Germinal center (tissue), 1 donor: ENCODE results near the gene INTS15.

Source experiments
- DNase-seq: peaks from one replicate; pipeline ENCODE4 v3.0.0; 2012; ENCODE audit warnings: mixed read lengths, low spot score

The INTS15 gene

DNA sequence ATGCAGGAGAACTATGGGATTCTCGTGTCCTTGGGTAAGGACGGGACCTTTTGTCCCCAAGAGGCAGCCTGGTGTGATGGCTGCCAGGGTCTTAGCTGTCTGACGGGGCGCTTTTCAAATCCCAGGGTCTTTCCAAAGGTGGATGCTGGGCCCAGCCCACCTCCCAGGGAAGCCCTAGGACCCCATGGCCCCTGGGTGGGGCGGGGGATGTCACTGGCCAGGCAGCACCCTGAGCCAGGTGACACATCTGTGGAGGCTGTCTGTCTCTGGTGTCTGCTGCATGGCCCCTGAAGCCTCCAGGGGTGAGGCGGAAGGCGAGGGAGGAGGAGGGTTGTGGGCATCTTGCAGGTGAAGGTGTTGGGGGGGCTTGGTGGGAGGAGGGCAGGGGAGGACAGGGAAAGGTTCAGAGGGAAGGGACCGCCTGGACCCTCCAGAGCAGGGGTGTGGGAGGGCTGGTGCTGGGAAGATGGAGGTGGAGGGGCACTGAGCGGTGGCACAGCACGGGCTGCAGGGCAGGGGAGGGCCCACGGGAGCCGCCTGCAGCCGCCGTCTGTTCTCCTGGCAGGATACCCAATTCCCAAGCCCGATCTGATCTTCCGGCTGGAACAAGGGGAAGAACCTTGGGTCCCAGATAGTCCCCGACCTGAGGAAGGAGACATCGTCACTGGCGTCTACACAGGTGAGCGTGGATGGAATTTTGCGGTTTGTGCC, 54.2 kb downstream of the INTS15 start:
- no peak for DNase-seq

DNA sequence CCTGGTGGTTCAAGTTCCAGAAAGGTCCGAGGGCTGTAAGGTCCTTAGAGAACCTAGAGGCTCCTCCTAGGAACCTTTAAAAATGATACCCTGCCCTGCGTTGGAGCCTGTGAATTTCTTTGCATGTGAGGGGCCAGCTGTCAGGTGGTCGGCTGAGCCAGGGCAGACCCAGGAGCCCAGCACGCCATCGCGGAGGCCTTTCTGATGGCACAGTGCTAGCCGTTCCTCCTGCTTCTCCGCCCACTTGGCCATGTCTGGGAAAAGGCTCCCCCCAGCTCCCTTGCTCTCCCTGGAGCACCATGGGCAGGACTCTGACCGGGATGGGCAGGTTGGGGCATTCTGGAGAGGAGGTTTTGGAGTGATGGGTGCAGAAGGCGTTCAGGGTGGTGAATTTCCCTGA, 54.9 kb downstream of the INTS15 start:
- no peak for DNase-seq

DNA sequence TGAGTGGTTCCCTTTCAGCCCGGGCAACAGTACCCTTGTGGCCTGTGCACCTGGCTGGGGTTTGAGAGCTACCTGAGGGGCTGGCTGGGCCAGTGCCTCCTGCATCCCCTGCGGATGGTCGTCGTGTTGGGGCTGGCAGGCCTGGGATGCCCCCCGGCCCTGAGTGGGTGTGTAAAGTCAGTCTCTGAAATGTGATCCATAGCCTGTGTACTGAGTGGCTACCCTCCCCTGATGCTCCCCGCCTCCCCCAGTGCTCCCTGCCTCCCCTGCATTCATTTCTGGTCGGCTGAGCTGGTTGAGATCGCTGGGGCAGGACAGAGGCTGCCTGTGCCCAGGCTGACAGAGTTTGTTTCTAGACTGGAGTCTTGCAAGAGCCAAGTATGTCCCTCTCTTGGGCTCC, 56.6 kb downstream of the INTS15 start:
- DNase-seq, result no peak

DNA sequence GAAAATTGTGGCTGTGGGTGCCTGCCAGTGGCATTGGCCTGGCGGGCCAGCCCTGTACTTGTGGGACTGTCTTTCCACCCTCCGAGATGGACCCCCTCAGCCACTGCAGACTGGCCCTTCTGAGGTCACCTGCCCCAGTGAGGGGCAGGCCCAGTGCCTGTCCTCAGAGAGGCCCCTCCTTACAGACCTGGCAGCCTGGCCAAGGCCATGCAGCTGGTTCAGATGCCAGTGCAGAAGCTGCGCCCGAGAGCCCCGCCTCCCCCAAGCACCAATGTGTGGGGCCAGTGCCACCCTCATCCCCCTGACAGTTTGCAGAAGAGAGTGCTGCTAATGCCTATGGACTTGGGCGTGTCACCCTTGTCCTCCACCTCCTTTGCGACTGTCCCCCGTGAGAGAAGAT, 57.3 kb downstream of the INTS15 start:
- no peak for DNase-seq

DNA sequence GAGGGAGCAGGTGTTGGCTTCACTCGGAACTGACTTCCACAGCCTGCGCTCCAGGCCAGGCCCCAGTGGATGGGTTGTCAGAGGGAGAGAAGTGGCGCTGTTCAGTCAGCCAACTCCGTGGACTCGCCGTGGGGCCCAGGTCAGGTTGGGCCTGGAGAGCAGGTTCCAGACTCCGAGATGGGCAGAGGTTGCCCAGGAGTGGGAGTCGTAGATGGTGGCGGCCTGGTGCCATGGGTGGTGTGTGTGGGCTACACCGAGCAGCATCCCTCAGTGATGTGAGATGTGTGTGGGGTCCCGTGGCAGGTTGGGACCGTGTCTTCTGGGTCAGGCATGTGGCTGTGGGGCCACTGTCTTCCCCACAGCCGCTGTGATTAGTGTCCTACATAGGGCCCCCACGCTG, 57.7 kb downstream of the INTS15 start:
- DNase-seq, result no peak

DNA sequence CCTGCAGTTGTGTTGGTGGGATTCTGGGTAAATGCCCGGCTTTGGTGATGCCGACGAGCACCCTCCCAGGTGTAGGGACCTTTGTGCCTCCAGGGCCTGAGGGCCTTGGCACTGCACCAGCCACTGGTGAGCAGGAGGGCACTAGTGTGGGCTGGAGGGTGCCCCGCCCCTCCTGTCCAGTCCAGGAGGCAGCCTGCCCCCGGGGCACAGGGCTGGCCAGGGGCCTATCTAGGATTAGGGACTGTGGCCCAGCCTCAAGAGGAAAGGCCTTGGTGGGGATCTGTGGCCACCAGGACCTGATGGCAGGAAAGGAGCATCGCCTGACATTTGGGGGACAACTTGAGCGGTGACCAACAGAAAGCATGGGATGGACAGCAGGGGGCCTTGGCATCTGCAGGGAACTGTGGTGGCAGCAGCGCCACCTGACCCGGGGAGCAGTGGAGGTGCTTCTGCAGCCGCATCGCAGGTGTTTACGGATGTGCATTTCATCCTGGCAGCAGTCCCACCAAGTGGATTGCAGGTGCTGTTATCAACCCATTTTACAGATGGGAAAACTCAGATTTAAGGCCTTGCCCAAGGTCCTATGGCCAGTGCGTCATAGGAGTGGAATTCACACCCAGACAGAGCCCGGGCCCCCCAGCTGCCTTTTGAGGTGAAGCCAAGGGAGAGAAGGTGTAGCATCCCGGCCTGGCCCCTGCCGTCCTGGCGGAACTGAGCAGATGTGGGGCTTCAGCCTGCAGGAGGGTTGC, 58.4 kb downstream of the INTS15 start:
- no peak for DNase-seq

DNA sequence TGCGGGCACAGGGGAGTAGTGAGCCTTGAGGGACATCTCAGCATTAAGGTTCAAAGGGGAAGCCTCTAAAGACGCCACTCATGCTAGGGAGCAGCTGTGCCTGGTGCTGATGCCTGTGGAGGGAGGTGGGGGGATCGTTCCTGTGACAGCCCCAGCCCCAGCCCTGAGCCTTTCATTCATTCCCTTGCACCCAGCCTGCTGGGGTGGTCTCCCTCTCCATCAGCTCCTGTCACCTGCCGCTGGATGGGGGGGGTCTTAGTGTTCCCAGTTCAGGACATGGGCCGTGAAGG, 58.9 kb downstream of the INTS15 start:
- DNase-seq, result no peak

DNA sequence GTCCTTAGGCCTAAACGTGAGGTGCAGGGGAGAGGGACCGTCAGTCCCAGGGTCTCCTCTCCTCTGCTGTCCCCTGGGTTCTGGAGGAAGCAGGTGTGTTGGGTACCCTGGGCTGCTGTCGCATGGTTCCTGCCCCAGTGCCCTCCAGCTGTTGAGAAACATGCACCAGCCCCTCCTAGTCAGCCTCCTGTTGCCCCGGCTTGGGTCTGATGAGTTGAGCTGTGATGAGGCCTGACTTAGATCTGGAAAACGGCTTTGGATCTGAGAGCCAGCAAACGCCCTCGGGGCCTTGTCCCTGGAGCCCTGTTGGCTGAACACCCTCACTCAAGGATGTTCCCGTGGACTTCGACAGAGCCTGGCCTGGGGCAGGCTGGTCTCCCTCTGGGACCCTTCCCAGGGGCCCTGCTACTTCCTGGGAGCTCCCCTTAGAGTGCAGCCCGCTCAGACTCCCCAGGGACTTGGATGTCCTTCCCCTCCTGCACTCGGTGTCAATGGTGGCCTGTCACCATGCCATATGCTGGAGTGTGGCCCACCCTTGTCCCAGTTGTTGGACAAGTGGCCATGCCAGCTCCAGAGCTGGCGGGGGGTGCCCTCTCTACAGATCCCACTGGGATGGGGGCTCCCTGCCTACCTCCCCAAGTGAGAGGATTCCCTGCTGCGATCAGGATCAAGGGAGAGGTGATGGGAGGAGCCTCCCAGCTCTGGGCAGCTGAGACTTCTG, 59.6 kb downstream of the INTS15 start:
- DNase-seq, result no peak

DNA sequence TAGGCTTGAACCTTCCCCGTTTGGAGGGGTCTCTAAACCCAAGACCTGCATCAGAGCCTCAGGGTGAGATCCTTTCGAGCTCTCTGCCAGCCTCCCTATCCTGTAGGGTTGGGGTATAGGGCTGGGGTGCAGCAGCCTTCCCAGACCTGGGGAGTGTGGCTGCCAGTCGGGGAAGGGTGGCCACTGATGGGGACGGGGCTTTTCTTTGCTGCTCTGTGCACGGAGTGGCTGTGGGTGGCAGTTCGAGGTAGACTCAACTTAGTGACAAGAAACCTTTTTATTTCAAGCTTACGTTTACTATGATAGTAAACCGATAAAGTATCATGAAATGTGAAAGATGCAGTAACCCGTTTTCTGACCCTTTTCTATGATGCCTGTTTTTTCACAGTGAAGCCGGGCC, 60.3 kb downstream of the INTS15 start:
- DNase-seq, result no peak

DNA sequence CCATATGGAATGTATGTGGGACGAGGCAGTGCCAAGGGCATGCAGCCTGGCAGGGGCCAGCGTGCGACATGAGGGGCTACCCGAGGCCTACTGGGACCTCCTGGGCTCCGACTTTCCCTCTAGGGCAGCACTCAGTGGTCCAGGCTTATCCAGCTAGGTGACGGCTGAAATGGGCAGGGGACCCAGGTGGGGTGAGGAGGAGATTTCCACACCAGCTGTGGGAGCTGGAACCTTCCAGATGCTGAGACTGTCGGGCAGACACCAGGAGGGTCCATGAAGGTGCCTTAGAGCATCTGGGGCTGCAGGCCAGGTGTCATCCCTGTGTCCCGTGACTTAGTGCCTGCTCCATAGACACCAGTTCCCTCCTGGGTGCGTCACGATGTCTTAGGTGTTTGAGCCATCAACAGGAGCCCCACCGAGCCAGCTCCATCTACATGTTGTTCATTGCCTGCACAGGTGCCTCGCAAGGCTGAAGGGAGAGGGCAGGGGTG, 60.7 kb downstream of the INTS15 start:
- no peak for DNase-seq

DNA sequence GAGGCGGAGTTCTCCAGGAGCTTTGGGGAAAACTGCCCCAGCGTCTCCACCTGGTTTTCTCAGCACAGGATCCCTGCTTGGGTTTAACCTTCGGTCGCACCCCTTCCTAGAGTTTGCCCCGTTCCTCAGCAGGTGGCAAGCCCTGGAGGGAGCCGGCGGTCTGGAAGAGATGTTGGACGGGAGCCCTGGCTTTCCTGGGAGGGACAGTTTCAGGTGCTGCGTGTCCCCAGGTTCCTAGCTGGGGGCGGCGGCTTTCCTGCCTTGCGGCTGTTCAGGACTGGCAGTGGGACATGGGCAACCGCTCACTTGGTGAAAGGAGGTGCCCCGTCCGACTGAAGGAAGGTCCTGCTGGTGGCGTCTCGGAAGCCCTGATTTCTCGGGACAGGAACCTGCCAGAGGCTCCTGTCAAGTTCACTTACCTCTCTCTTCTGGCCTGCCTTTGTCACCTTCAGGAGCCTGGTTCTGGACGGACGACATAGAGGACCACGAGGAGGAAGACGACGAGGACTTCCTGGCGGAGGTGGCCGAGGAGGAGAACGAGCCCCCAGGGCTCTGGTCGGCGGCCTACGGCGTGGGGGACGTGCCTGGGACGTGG, 62.1 kb downstream of the INTS15 start:
- DNase-seq, result no peak

DNA sequence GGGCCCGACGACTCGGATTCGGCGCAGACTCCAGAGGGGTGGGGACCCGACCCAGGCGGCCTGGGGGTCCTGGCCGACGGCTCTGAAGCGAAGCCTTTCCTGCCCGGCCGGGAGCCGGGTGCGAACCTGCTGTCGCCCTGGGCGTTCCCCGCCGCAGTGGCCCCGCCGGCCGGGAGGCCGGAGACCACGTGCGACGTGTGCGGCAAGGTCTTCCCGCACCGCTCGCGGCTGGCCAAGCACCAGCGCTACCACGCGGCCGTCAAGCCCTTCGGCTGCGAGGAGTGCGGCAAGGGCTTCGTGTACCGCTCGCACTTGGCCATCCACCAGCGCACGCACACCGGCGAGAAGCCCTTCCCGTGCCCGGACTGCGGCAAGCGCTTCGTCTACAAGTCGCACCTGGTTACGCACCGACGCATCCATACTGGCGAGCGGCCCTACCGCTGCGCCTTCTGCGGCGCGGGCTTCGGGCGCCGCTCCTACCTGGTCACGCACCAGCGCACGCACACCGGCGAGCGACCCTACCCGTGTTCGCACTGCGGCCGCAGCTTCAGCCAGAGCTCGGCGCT, 62.7 kb downstream of the INTS15 start:
- DNase-seq, result no peak

DNA sequence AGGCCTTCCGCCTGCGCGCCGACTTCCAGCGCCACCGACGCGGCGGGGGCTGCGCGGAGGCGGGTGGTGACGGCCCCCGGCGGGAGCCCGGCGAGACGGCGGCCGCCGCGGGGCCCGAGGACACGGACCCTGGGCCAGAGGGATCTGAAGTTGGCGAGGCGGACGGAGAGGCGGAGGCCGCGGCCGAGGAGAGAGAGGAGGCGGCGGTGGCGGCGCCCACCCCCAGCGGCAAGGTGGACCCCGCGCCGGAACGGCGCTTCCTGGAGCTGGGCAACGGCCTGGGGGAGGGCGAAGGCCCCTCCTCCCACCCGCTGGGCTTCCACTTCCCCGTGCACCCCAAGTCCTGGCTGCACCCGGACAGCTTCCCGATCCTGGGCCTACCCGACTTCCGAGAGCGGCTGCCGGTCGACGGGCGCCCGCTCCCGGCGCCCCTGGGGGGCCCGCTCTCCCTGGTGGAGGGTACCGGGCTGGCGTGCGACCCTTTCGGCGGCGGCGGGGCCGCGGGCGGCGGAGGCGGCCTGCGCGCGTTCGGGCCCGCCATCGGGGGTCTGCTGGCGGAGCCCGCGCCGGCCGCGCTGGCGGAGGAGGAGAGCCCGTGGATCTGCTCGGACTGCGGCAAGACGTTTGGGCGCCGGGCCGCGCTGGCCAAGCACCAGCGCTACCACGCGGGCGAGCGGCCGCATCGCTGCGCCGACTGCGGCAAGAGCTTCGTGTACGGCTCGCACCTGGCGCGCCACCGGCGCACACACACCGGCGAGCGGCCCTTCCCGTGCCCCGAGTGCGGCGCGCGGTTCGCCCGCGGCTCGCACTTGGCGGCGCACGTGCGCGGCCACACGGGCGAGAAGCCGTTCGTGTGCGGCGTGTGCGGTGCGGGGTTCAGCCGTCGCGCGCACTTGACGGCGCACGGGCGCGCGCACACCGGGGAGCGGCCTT, 63.5 kb downstream of the INTS15 start:
- no peak for DNase-seq

DNA sequence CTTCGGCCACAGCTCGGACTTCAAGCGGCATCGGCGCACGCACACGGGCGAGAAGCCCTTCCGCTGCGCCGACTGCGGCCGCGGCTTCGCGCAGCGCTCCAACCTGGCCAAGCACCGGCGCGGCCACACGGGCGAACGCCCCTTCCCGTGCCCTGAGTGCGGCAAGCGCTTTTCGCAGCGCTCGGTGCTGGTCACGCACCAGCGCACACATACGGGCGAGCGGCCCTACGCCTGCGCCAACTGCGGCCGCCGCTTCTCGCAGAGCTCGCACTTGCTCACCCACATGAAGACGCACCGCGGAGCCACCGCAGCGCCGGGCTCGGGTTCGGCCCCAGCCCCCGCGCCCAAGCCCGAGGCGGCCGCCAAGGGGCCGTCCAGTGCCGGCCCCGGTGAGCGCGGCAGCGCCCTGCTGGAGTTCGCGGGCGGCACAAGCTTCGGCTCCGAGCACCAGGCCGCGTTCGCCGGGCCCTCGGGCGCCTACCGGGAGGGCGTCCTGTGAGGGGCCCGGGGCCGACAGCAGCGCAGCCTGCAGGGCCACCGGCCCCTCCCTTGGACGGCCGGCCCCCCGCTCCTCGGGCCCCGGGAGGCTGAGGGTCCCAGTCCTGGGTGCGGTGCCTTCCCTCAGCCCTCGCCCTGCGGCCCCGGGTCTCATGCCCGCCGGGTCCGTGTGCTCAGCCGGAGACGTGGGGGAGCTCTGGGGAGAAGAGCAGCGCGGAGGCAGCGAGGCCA, 64.5 kb downstream of the INTS15 start:
- DNase-seq, result no peak

DNA sequence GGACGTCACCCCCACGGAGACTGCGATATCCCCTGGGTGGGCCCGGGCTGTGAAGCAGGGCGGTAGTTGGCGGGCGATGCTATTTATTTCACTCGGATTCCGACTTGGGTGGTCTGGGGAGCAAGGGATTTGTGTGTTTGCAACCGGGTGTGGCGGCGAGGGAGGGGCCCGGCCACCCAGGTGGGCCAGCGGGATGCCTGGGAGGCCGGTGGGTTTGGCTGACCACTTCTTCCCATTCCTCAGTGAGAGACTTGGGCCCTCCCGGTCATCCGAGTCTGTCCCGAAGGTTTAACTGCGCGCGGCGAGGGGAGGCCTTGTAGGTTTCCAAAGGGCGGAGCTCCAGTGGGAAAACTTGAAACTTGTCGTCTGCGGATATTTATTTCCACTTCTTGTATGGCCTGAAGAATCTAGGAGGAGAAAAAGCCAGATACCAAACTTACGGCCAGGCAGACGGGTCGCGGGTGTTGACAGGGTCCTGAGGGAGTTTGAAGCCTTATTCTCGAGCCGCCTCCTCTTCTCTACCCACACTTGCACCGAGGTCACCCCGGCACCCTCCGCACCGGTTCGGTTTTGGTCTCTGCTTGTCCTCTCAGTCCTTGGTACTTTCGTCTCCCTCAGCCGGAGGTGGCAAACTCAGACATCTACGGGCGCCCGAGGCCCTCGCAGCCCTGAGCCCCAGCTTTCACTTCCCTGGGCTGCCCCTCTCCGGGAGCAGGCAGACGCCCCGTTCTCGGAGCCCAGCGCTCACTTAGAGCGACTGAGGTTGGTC, 65.2 kb downstream of the INTS15 start:
- no peak for DNase-seq

DNA sequence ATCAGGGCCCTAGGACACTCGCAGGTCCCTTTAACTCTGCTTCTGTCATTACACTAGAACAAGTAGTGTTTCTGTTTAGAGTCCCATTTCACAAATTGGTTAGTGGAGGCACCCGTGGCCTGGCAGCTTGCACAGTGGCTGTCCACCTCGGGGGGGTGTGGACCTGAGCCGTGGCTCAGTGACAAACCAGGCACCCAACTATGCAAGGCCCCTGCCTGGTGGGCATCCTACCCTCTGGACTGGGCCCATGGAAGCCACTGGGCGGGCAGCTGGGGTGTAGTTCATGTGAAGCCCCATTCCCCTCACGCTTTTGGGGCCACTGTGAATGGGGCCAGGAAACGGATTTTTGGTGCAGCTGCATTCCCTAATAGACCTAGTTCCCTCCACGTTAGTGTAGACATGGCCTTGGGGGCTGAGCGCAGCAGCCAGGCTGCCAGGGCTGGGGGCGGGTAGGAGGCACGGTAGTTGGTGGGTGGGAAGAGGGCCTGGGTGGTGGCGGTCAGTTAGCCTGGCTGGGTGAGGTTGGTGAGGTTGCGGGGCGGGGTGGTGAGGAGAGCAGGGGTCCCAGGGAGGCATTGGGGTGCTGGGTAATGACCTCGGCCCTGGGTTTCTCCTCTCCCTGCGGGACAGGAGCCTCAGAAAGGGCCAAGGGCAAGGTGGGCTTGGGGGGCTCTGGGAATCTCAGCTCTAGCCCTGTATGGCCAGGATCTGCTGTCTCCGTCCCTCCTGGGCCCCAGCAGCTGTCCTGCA, 66.0 kb downstream of the INTS15 start:
- no peak for DNase-seq

DNA sequence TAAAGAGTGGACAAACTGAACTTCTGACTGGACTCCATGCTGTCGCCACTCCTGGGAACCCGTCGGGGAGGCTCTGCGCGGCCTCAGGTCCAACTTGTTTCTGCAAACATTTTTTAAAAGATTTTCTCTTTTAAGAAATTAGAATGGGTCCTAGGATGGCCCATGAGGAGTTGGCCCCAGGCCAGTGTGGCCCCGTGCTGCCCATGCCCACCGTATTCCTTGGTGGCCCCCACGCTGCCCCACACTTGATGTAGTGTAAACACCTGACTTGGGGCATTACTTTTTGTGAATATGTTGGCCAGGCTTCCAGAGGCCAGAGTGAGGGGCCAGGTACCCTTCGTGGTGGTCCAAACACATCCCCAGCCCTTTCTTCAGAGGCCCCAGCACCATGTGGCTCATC, 66.6 kb downstream of the INTS15 start:
- no peak for DNase-seq
